Mesendoderm (in vitro differentiated cells): ENCODE data around the gene MRPL58.

ENCODE experiments used
- DNase-seq: peaks from one replicate; pipeline ENCODE4 v3.0.0; 2013
- H2AK5ac ChIP-seq: 2 replicates; pipeline ENCODE4 v1.6.1; 2013; ENCODE audit warnings: low read length, inconsistent platforms
- H2BK120ac ChIP-seq: 2 replicates; pipeline ENCODE4 v1.6.1; 2013; ENCODE audit warnings: low read depth, mild to moderate bottlenecking, low read length, moderate library complexity, mixed read lengths
- H2BK15ac ChIP-seq: replicated peaks from 2 replicates; pipeline ENCODE4 v1.6.1; 2013; ENCODE audit warnings: low read depth, mild to moderate bottlenecking, moderate library complexity
- H2BK5ac ChIP-seq: 2 replicates; pipeline ENCODE4 v1.6.1; 2013; ENCODE audit warnings: low read length, inconsistent platforms
- H3K18ac ChIP-seq: 2 replicates; pipeline ENCODE4 v1.6.1; 2013; ENCODE audit warnings: mild to moderate bottlenecking, low read length, mixed read lengths
- H3K23ac ChIP-seq: one replicate; pipeline ENCODE4 v1.6.1; 2013; ENCODE audit warnings: low read length
- H3K27ac ChIP-seq: 2 replicates; pipeline ENCODE4 v1.5.1; 2013; ENCODE audit warnings: low read depth, mild to moderate bottlenecking, inconsistent platforms, low read length, moderate library complexity
- H3K27me3 ChIP-seq: 2 replicates; pipeline ENCODE4 v1.6.1; 2013; ENCODE audit warnings: low read length, control low read depth, mild to moderate bottlenecking, inconsistent platforms; ENCODE audit not compliant: insufficient read depth, poor library complexity
- H3K36me3 ChIP-seq: 2 replicates; pipeline ENCODE4 v1.6.1; 2013; ENCODE audit warnings: low read length, inconsistent platforms; ENCODE audit not compliant: control insufficient read depth, insufficient read depth
- H3K4ac ChIP-seq: one replicate; pipeline ENCODE4 v1.6.1; 2013; ENCODE audit warnings: low read depth, mild to moderate bottlenecking, low read length, moderate library complexity
- H3K4me1 ChIP-seq: 2 replicates; pipeline ENCODE4 v1.6.1; 2013; ENCODE audit warnings: low read depth, low read length, inconsistent platforms; ENCODE audit not compliant: control insufficient read depth
- H3K4me2 ChIP-seq: 2 replicates; pipeline ENCODE4 v1.6.1; 2013; ENCODE audit warnings: low read length
- H3K4me3 ChIP-seq: 2 replicates; pipeline ENCODE4 v1.5.1; 2013; ENCODE audit warnings: mild to moderate bottlenecking, low read length
- H3K56ac ChIP-seq: one replicate; pipeline ENCODE4 v1.6.1; 2013; ENCODE audit warnings: low read length
- H3K79me1 ChIP-seq: 2 replicates; pipeline ENCODE4 v1.6.1; 2013; ENCODE audit warnings: low read length, inconsistent platforms
- H3K79me2 ChIP-seq: 2 replicates; pipeline ENCODE4 v1.6.1; 2013; ENCODE audit warnings: mild to moderate bottlenecking, low read length; ENCODE audit not compliant: control insufficient read depth, insufficient read depth
- H3K9ac ChIP-seq: 2 replicates; pipeline ENCODE4 v1.6.1; 2013; ENCODE audit warnings: low read length, inconsistent platforms
- H4K5ac ChIP-seq: one replicate; pipeline ENCODE4 v1.6.1; 2013; ENCODE audit warnings: low read length
- H4K8ac ChIP-seq: one replicate; pipeline ENCODE4 v1.6.1; 2013; ENCODE audit warnings: low read depth, mild to moderate bottlenecking, control low read depth, low read length, moderate library complexity
- WGBS: extraction: QIAGEN DNeasy Blood & Tissue Kit; methylation state at CpG from one replicate; pipeline ENCODE4 v1.1.7; 2013; ENCODE audit warnings: low lambda C conversion rate, missing lambda C conversion rate; ENCODE audit not compliant: insufficient coverage; ENCODE audit errors: extremely low coverage; 5-methylcytosine and 5-hydroxymethylcytosine counted together

Gene MRPL58

GRCh38 chr17:75049706-75050105, 37.2 kb downstream of the MRPL58 start:
- Histone ChIP-seq H3K23ac (no peak overlapping the region), H3K27ac (no peak overlapping the region), H2BK15ac (no peak overlapping the region), H3K4ac (no peak overlapping the region), H2AK5ac (no peak overlapping the region), H3K79me1 (peaks cover 14% of the 10 kb centered on the region), H3K18ac (no peak overlapping the region), H3K36me3 (peaks cover 12% of the 10 kb centered on the region), H3K79me2 (peaks cover 32% of the 10 kb centered on the region), H3K4me3 (no peak overlapping the region), H4K8ac (no peak overlapping the region), H3K9ac (no peak overlapping the region), H3K4me1 (peaks cover 5% of the 10 kb centered on the region), H2BK120ac (no peak overlapping the region), H3K27me3 (no peaks in the 10 kb centered on the region), H4K5ac (no peak overlapping the region), H3K4me2 (no peak overlapping the region), H3K56ac (no peak overlapping the region), H2BK5ac (no peak overlapping the region)
- DNase-seq: no peak

DNA sequence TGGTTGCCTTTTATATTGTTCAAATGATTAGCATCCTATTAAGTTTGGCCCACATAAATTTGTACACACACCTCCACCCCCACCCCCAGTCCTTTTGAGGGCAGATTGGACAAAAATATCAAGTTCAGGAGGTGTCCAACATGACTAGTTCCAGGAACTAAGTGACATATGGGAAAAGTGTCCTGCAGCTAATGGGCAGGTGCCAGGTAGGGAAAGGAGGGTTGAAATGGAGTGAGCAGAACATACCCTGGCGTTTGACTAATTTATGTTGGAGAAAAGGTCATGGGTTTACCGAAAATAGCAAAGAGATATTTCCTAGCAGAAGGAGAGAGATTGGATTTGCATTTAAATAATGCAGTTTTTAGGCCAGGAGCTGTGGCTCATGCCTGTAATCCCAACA, 39.5 kb downstream of the MRPL58 start:
- Histone ChIP-seq H3K79me2 (peaks cover 28% of the 10 kb centered on the region), H3K4me1 (peaks cover 5% of the 10 kb centered on the region), H3K56ac (no peak overlapping the region), H3K9ac (no peak overlapping the region), H4K8ac (no peak overlapping the region), H3K18ac (no peak overlapping the region), H3K4me2 (no peak overlapping the region), H3K27ac (no peak overlapping the region), H2BK5ac (no peak overlapping the region), H3K23ac (no peak overlapping the region), H2BK15ac (no peak overlapping the region), H3K27me3 (no peaks in the 10 kb centered on the region), H3K4me3 (no peak overlapping the region), H3K36me3 (peaks cover 12% of the 10 kb centered on the region), H3K4ac (no peak overlapping the region), H2AK5ac (no peak overlapping the region), H3K79me1 (peaks cover 16% of the 10 kb centered on the region), H2BK120ac (no peak overlapping the region), H4K5ac (no peak overlapping the region)
- WGBS: no CpG with 5 or more reads among the region's 2 CpGs
- no peak for DNase-seq

DNA sequence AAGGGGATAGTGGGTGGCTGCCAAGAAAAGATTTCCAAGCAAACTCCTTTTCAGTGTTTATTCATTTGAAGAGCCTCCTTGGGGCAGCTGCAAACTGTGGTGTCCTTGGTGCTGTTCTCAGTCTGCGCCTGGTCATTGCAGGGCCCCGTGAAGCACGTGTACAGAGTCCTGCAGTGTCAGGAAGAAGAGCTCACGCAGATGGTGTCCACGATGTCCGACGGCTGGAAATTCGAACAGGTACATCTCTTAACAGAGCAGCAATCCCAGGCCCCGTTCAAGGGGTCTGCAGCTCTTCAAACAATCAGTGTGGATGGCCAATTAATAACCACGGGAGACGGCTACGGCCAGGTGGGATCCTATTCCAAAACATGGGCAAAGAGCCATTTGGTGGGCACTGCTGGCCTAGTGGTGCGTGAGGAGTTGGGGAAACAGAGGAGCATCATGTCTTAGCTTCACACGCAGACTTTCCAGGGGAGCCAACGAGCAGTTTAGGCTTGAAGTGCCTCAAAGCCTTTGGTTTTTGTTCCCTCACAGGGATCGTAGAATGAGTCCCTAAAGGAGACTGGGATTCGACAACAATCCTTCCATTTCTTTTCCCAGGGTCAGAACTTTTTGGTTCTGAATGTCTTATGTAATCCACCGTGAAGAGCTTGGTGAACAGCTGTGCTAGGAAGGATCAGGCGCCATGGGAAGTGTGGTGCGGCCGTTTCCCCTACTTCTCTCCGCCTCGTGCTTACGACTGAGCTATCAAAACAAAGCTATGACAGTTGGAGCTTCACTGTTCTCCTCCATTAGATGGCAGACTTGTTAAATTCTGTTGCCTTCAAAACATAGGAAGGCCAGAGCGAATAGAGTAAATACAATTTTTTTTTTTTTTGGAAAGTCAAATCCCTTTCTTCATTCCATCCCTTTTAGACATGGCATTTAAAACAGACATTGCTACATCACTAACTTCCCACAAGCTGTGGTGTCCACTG, 47.2 kb downstream of the MRPL58 start:
- Histone ChIP-seq H3K4me3 (no peak overlapping the region), H4K8ac (no peak overlapping the region), H3K23ac (no peak overlapping the region), H3K9ac (no peak overlapping the region), H2BK5ac (no peak overlapping the region), H3K79me2 (no peaks in the 10 kb centered on the region), H3K4me1 (no peaks in the 10 kb centered on the region), H2AK5ac (no peak overlapping the region), H3K27me3 (no peaks in the 10 kb centered on the region), H2BK15ac (no peak overlapping the region), H3K56ac (no peak overlapping the region), H3K36me3 (peaks cover 27% of the 10 kb centered on the region), H3K18ac (no peak overlapping the region), H2BK120ac (no peak overlapping the region), H4K5ac (no peak overlapping the region), H3K27ac (no peak overlapping the region), H3K4ac (no peak overlapping the region), H3K79me1 (peaks cover 5% of the 10 kb centered on the region), H3K4me2 (no peak overlapping the region)
- no CpG with 5 or more reads among the region's 25 CpGs for WGBS
- DNase-seq: peak; percentile 55

GRCh38 chr17:75060434-75061054, 48.1 kb downstream of the MRPL58 start:
- WGBS: no CpG with 5 or more reads among the region's 26 CpGs
- H4K8ac ChIP-seq: no peak overlapping the region

GRCh38 chr17:75061055-75061438, 48.6 kb downstream of the MRPL58 start:
- Histone ChIP-seq H3K4ac (no peak overlapping the region), H3K4me1 (no peaks in the 10 kb centered on the region), H3K18ac (no peak overlapping the region), H3K4me3 (no peak overlapping the region), H3K4me2 (no peak overlapping the region), H3K56ac (no peak overlapping the region), H3K27me3 (no peaks in the 10 kb centered on the region), H4K5ac (no peak overlapping the region), H2BK5ac (no peak overlapping the region), H3K36me3 (peaks cover 31% of the 10 kb centered on the region), H2BK15ac (no peak overlapping the region), H2BK120ac (no peak overlapping the region), H3K79me2 (no peaks in the 10 kb centered on the region), H2AK5ac (no peak overlapping the region), H3K27ac (no peak overlapping the region), H3K23ac (no peak overlapping the region), H3K79me1 (peaks cover 5% of the 10 kb centered on the region), H4K8ac (no peak overlapping the region), H3K9ac (no peak overlapping the region)
- no CpG with 5 or more reads among the region's 10 CpGs for WGBS
- DNase-seq: no peak

More at GRCh38 chr17:75060434-75061054, 48.1 kb downstream of the MRPL58 start:
- H3K79me2 ChIP-seq: no peaks in the 10 kb centered on the region
- no peak overlapping the region for H3K23ac ChIP-seq
- no peak overlapping the region for H3K4ac ChIP-seq
- peaks cover 31% of the 10 kb centered on the region for H3K36me3 ChIP-seq
- H2BK15ac ChIP-seq: no peak overlapping the region
- no peaks in the 10 kb centered on the region for H3K4me1 ChIP-seq
- H3K4me2 ChIP-seq: no peak overlapping the region
- H3K56ac ChIP-seq: no peak overlapping the region
- DNase-seq: no peak
- no peak overlapping the region for H4K5ac ChIP-seq
- H2AK5ac ChIP-seq: no peak overlapping the region
- no peak overlapping the region for H2BK120ac ChIP-seq
- no peak overlapping the region for H3K9ac ChIP-seq
- H3K79me1 ChIP-seq: peaks cover 5% of the 10 kb centered on the region
- H3K4me3 ChIP-seq: no peak overlapping the region
- H3K18ac ChIP-seq: no peak overlapping the region
- no peaks in the 10 kb centered on the region for H3K27me3 ChIP-seq
- H3K27ac ChIP-seq: no peak overlapping the region
- H2BK5ac ChIP-seq: no peak overlapping the region
